ENCODE measurements around the gene NELL2.

GRCh38 chr12:44563486-44563885 lies 312.6 kb downstream of the NELL2 start:
- TF ChIP-seq EP300 (IDR thresholded peaks at IDR 0.05; ENCODE audit: borderline replicate concordance) (no peak), TAF1 (IDR thresholded peaks at IDR 0.05; ENCODE audit: low read depth) (no peak)

All from Ishikawa (cell line).